ENCODE results near the gene ADARB2. TPM values are rescaled to one million over a fixed set of nuclear protein-coding genes. Genes with fewer than 3 reads are reported as not detected.

Gene ADARB2
- total RNA-seq, 4 donors from 2014 or later = 0.13 to 6.1 (median 0.57) TPM

GRCh38 chr10:1423676-1424253 lies 313.6 kb downstream of the ADARB2 start:
- no peak for ATAC-seq (ENCODE audit: low FRiP score)
- TF ChIP-seq, protein P1, sequence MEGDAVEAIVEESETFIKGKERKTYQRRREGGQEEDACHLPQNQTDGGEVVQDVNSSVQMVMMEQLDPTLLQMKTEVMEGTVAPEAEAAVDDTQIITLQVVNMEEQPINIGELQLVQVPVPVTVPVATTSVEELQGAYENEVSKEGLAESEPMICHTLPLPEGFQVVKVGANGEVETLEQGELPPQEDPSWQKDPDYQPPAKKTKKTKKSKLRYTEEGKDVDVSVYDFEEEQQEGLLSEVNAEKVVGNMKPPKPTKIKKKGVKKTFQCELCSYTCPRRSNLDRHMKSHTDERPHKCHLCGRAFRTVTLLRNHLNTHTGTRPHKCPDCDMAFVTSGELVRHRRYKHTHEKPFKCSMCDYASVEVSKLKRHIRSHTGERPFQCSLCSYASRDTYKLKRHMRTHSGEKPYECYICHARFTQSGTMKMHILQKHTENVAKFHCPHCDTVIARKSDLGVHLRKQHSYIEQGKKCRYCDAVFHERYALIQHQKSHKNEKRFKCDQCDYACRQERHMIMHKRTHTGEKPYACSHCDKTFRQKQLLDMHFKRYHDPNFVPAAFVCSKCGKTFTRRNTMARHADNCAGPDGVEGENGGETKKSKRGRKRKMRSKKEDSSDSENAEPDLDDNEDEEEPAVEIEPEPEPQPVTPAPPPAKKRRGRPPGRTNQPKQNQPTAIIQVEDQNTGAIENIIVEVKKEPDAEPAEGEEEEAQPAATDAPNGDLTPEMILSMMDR (IDR thresholded peaks at IDR 0.05) = no peak
- no peak for DNase-seq (ENCODE audit: low spot score)

GRCh38 chr10:1422275-1422674 lies 315.1 kb downstream of the ADARB2 start:
- DNase-seq (ENCODE audit: low spot score) = no peak
- TF ChIP-seq, protein P1 (IDR thresholded peaks at IDR 0.05) = no peak
- no peak for ATAC-seq (ENCODE audit: low FRiP score)

- ATAC-seq (ENCODE audit: low FRiP score) (peak; percentile 54), DNase-seq (ENCODE audit: low spot score) (no peak)
- TF ChIP-seq, protein P1 (IDR thresholded peaks at IDR 0.05) = no peak
Observed at GRCh38 chr10:1420661-1421362, 316.5 kb downstream of the ADARB2 start.

GRCh38 chr10:1419796-1420610 lies 317.3 kb downstream of the ADARB2 start:
- ATAC-seq (ENCODE audit: low FRiP score) (no peak), DNase-seq (ENCODE audit: low spot score) (no peak)
- TF ChIP-seq, protein P1 (IDR thresholded peaks at IDR 0.05) = no peak

GRCh38 chr10:1418031-1418550 lies 319.2 kb downstream of the ADARB2 start:
- ATAC-seq (ENCODE audit: low FRiP score) (no peak), DNase-seq (ENCODE audit: low spot score) (no peak)
- TF ChIP-seq, protein P1 (IDR thresholded peaks at IDR 0.05) = no peak

- no peak for ATAC-seq (ENCODE audit: low FRiP score)
- TF ChIP-seq, protein P1 (IDR thresholded peaks at IDR 0.05) = no peak
- DNase-seq (ENCODE audit: low spot score) = no peak
Observed at GRCh38 chr10:1417574-1417973, 319.8 kb downstream of the ADARB2 start.
